Progenitor cell of endocrine pancreas (in vitro differentiated cells): ENCODE data around the gene THRB. TPM values are rescaled to one million over a fixed set of nuclear protein-coding genes. Genes with fewer than 3 reads are reported as not detected.

ENCODE experiments used
- DNase-seq: peaks from one replicate; pipeline ENCODE4 v3.0.0; 2021; ENCODE audit warnings: low spot score; ENCODE audit not compliant: unreplicated experiment
- H3K27ac Mint-ChIP-seq: 2 replicates; pipeline ENCODE4 v1.8.0; 2021; ENCODE audit warnings: mild to moderate bottlenecking, moderate library complexity, mixed read lengths
- H3K27me3 Mint-ChIP-seq: 2 replicates; pipeline ENCODE4 v1.8.0; 2021; ENCODE audit warnings: mixed read lengths
- H3K36me3 Mint-ChIP-seq: 2 replicates; pipeline ENCODE4 v1.8.0; 2022; ENCODE audit warnings: mixed read lengths; ENCODE audit not compliant: insufficient read depth
- H3K4me1 Mint-ChIP-seq: 2 replicates; pipeline ENCODE4 v1.8.0; 2021; ENCODE audit warnings: low read depth, mixed read lengths
- H3K4me3 Mint-ChIP-seq: 2 replicates; pipeline ENCODE4 v1.8.0; 2021; ENCODE audit warnings: low read depth, mild to moderate bottlenecking, moderate library complexity, mixed read lengths
- H3K9me3 Mint-ChIP-seq: 2 replicates; pipeline ENCODE4 v1.8.0; 2021; ENCODE audit warnings: low read depth, mixed read lengths
- total RNA-seq: library from RNA; stranded (reverse); gene quantifications from 2 replicates; pipeline ENCODE4 v1.2.1, GENCODE V29; 2021
- TF ChIP-seq, protein P1 (sequence below): fragments of 200-600 bp; sonication (generic); IDR thresholded peaks from one replicate; pipeline ENCODE4 v1.5.0; 2021; ENCODE audit warnings: antibody characterized with exemption, mild to moderate bottlenecking; ENCODE audit not compliant: unreplicated experiment

The THRB gene
- total RNA-seq, 1 donor from 2014 or later: 19.7 TPM

DNA sequence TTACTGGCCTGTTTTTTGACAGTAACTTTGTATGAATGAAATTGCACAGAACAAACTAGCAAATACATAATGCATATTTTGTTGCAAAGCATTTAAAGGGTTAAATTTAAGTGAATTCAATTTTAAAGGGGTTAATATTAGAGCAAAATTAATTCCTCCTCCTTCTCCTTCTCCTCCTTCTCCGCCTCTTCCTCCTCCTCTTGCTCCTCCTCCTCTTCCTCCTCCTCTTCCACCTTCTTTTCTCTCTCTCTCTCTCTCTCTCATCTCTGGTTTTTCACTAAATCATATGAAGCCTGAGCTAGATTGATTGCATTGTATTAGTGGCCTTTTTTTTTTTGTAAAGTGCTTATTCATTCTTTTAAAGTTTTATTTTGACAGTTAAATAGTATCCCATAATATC lies 154.5 kb downstream of the THRB start:
- Mint-ChIP-seq H3K4me3 (no peak overlapping the region), H3K36me3 (peaks cover 2% of the 10 kb centered on the region), H3K9me3 (no peaks in the 10 kb centered on the region), H3K4me1 (peaks cover 4% of the 10 kb centered on the region), H3K27me3 (no peaks in the 10 kb centered on the region), H3K27ac (no peak overlapping the region)
- DNase-seq: no peak
- TF ChIP-seq, protein P1, sequence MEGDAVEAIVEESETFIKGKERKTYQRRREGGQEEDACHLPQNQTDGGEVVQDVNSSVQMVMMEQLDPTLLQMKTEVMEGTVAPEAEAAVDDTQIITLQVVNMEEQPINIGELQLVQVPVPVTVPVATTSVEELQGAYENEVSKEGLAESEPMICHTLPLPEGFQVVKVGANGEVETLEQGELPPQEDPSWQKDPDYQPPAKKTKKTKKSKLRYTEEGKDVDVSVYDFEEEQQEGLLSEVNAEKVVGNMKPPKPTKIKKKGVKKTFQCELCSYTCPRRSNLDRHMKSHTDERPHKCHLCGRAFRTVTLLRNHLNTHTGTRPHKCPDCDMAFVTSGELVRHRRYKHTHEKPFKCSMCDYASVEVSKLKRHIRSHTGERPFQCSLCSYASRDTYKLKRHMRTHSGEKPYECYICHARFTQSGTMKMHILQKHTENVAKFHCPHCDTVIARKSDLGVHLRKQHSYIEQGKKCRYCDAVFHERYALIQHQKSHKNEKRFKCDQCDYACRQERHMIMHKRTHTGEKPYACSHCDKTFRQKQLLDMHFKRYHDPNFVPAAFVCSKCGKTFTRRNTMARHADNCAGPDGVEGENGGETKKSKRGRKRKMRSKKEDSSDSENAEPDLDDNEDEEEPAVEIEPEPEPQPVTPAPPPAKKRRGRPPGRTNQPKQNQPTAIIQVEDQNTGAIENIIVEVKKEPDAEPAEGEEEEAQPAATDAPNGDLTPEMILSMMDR: no peak

- Mint-ChIP-seq H3K27me3 (no peaks in the 10 kb centered on the region), H3K4me1 (peaks cover 4% of the 10 kb centered on the region), H3K4me3 (no peak overlapping the region), H3K27ac (no peak overlapping the region), H3K36me3 (peaks cover 2% of the 10 kb centered on the region), H3K9me3 (no peaks in the 10 kb centered on the region)
- TF ChIP-seq, protein P1: no peak
- DNase-seq: no peak
These were observed 155.3 kb downstream of the THRB start for GRCh38 chr3:24339266-24339825.

DNA sequence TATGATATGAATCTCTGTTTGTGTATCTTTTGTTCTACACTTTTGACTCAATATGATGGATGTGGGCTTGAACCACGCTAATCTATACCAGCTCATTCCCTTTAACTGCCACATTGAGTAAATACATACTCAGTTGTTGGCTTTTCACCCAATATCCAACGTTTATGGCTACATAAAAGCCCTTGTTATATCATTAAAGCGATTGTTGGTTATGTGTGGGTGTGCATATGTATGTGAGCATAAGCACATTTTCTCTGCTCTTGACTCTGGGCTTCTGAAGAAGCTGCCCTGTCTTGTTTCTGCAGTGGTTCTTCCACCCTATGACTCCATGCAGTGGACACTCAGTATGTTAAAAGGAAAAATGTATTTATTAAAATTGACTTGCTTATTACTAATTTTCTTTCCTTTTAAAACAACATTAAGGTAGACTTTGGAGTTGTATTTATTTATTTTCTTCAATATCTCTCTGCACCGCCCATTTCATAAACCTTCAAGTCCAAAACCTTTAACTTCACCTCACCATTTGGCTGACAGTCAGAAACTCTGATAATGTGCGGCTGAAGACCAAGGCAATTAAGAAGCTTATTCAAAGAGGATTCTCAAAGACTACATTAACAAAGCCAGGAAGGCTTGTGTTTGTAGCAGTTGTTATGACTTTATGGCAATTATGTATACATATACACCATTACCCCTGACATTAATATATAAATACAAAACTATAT lies 156.1 kb downstream of the THRB start:
- TF ChIP-seq, protein P1: no peak
- H3K36me3 Mint-ChIP-seq: peaks cover 5% of the 10 kb centered on the region
- H3K4me1 Mint-ChIP-seq: peaks cover 4% of the 10 kb centered on the region
- no peak overlapping the region for H3K27ac Mint-ChIP-seq
- H3K4me3 Mint-ChIP-seq: no peak overlapping the region
- no peaks in the 10 kb centered on the region for H3K27me3 Mint-ChIP-seq
- no peaks in the 10 kb centered on the region for H3K9me3 Mint-ChIP-seq
- DNase-seq: no peak

- H3K9me3 Mint-ChIP-seq: no peaks in the 10 kb centered on the region
- no peaks in the 10 kb centered on the region for H3K27me3 Mint-ChIP-seq
- H3K4me1 Mint-ChIP-seq: peaks cover 4% of the 10 kb centered on the region
- DNase-seq: no peak
- TF ChIP-seq, protein P1: no peak
- no peak overlapping the region for H3K27ac Mint-ChIP-seq
- no peak overlapping the region for H3K4me3 Mint-ChIP-seq
- H3K36me3 Mint-ChIP-seq: peaks cover 8% of the 10 kb centered on the region
These were observed 158.5 kb downstream of the THRB start for GRCh38 chr3:24336101-24336500.

- H3K4me3 Mint-ChIP-seq: no peak overlapping the region
- DNase-seq: no peak
- H3K27ac Mint-ChIP-seq: no peak overlapping the region
- TF ChIP-seq, protein P1: no peak
- no peaks in the 10 kb centered on the region for H3K4me1 Mint-ChIP-seq
- no peaks in the 10 kb centered on the region for H3K9me3 Mint-ChIP-seq
- no peaks in the 10 kb centered on the region for H3K27me3 Mint-ChIP-seq
- peaks cover 10% of the 10 kb centered on the region for H3K36me3 Mint-ChIP-seq
These were observed 162.6 kb downstream of the THRB start for GRCh38 chr3:24332092-24332491.
